ENCODE data around the gene PRDM2. TPM values are rescaled to one million over a fixed set of nuclear protein-coding genes. Genes with fewer than 3 reads are reported as not detected.

The PRDM2 gene
- total and polyA plus RNA-seq, 5 donors: 16.3 to 45.9 (median 38.4) TPM

GRCh38 chr1:13697738-13698137, 2.2 kb upstream of the PRDM2 start:
- no peak overlapping the region for H3K4me3 ChIP-seq (ENCODE audit: low read length)
- WGBS: 92% methylated on average over 2 of the region's 2 CpGs
- no peaks in the 10 kb centered on the region for H3K27me3 ChIP-seq (ENCODE audit: control insufficient read depth, insufficient read depth)
- H3K4me1 ChIP-seq (ENCODE audit: control insufficient read depth, insufficient read depth, low read length): no peaks in the 10 kb centered on the region
- no peak for ATAC-seq
- intact Hi-C loops (cut with DNase I): no loop called here
- DNase-seq: no peak
- no peaks in the 10 kb centered on the region for H3K9me3 ChIP-seq (ENCODE audit: control insufficient read depth, low read length)
- no peak overlapping the region for H3K27ac ChIP-seq (ENCODE audit: low read length)

DNA sequence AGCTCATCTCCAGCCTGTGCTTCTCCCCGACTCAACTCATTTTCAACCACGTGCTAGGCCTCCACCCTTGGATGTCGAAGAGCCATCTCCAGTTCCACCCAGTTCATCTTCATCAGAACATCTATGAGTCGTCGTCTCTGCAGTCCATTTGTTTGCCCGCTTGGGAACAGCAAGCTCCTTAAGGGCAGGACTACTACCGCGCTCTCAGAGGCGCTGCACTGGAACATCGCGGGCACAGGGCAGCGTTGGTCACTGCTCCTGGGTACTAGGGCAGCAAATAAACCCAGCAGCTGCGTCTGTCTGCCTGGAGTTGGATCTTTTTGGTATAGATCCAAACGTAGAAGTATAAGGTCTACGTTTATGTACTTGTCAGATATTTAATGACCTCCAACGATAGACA, 478 bp upstream of the PRDM2 start:
- Histone ChIP-seq H3K27me3 (ENCODE audit: control insufficient read depth, insufficient read depth) (no peaks in the 10 kb centered on the region), H3K9me3 (ENCODE audit: control insufficient read depth, low read length) (no peaks in the 10 kb centered on the region), H3K27ac (ENCODE audit: low read length) (peak overlapping the region; percentile 98), H3K4me1 (ENCODE audit: control insufficient read depth, insufficient read depth, low read length) (no peaks in the 10 kb centered on the region), H3K4me3 (ENCODE audit: low read length) (peak overlapping the region; percentile 98)
- 62% methylated on average over 16 of the region's 16 CpGs for WGBS
- intact Hi-C loops (cut with DNase I): no loop called here
- peak in 2 of 3 donors; percentile 45 to 51 for DNase-seq
- ATAC-seq: peak; percentile 24 to 36

DNA sequence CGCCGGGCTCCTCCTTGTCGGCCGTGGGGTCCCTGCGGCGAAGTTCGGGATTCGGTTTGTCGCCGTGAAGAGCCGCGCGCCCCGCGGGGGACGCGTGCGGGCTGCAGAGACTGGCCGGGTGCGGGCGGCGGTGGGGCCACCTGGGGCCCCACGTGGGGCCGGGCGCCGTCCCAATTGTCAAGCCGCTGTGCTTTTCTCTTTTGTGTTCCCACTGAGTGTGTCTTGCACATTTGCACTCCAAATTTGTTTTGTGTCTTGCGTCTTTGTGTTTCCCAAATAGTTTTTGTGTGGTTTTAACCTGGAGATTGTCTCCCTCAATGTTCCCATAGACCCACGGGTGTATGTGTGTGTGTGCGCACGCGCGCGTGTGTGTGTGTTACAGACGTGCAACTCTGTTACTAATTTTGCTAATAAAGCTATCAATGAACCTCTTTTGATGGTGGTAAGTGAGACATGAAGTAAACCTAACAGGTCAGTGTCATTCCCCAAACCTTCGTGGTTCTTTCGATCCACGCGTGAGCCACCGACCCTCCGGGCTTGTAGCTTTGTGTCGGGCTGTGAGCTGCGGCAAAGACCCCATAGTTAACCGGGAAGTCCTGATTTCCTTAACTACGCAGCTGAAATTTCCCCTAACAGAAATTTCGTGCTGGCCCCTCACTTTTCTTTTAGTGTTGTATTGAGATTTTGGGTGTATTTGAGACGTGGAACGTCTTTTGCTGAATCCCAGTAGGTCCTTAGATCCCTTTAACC, 708 bp downstream of the PRDM2 start:
- Histone ChIP-seq H3K9me3 (ENCODE audit: control insufficient read depth, low read length) (no peaks in the 10 kb centered on the region), H3K27me3 (ENCODE audit: control insufficient read depth, insufficient read depth) (no peaks in the 10 kb centered on the region), H3K4me3 (ENCODE audit: low read length) (peak overlapping the region; percentile 98), H3K4me1 (ENCODE audit: control insufficient read depth, insufficient read depth, low read length) (no peaks in the 10 kb centered on the region), H3K27ac (ENCODE audit: low read length) (peak overlapping the region; percentile 98)
- intact Hi-C loops (cut with DNase I): no loop called here
- ATAC-seq (peak; percentile 58 to 72), DNase-seq (peak; percentile 46 to 84 (median 71))
- WGBS: 16% methylated on average over 48 of the region's 48 CpGs

DNA sequence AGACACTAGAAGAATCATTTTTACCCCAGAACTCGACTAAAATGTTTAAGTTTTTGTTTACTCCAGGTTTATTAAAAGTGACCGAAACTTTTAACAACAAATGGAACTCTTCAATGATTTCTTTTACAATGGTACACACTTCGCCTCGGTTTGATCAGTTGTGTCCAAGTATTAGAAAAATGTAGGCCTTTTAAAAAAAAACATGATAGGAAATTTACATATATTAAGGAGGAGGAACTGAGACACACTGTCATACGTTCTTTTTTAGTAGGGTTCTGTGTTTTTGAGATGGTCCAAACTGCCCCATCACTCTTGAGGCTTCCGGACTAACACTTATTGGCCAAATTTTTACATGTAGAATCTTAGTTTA, 1.3 kb downstream of the PRDM2 start:
- WGBS: 70% methylated on average over 6 of the region's 6 CpGs

GRCh38 chr1:13702425-13703127, 2.6 kb downstream of the PRDM2 start:
- Histone ChIP-seq H3K27ac (ENCODE audit: low read length) (no peak overlapping the region), H3K27me3 (ENCODE audit: control insufficient read depth, insufficient read depth) (no peaks in the 10 kb centered on the region), H3K9me3 (ENCODE audit: control insufficient read depth, low read length) (no peaks in the 10 kb centered on the region), H3K4me1 (ENCODE audit: control insufficient read depth, insufficient read depth, low read length) (no peaks in the 10 kb centered on the region), H3K4me3 (ENCODE audit: low read length) (no peak overlapping the region)
- ATAC-seq (no peak), DNase-seq (no peak)
- intact Hi-C loops (cut with DNase I): no loop called here
- WGBS: 88% methylated on average over 10 of the region's 10 CpGs

More for the DNA sequence above, 1.3 kb downstream of the PRDM2 start:
- ATAC-seq (no peak), DNase-seq (no peak)
- H3K4me3 ChIP-seq (ENCODE audit: low read length): peak overlapping the region; percentile 98
- H3K4me1 ChIP-seq (ENCODE audit: control insufficient read depth, insufficient read depth, low read length): no peaks in the 10 kb centered on the region
- H3K9me3 ChIP-seq (ENCODE audit: control insufficient read depth, low read length): no peaks in the 10 kb centered on the region
- H3K27me3 ChIP-seq (ENCODE audit: control insufficient read depth, insufficient read depth): no peaks in the 10 kb centered on the region
- intact Hi-C loops (cut with DNase I): no loop called here
- no peak overlapping the region for H3K27ac ChIP-seq (ENCODE audit: low read length)

DNA sequence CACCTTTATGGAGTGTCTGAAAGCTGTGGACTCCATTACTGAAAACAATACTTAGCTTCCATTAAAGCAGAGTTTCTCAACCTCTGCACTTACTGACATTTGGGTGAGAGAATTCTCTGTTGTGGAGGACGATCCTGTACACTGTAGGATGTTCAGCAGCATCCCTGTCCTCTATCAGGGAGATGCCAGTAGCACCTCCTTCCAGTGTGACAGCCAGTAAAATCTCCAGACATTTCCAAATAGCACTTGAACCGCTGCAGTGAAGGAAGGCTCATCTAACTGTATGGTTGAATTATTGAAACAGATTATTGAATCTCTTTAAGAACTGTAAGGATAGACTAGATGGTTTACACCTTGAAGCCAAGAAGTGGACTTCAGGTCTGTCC, 3.1 kb downstream of the PRDM2 start:
- intact Hi-C loops (cut with DNase I): no loop called here
- ATAC-seq (no peak), DNase-seq (no peak)
- Histone ChIP-seq H3K4me1 (ENCODE audit: control insufficient read depth, insufficient read depth, low read length) (no peaks in the 10 kb centered on the region), H3K27ac (ENCODE audit: low read length) (no peak overlapping the region), H3K4me3 (ENCODE audit: low read length) (no peak overlapping the region), H3K27me3 (ENCODE audit: control insufficient read depth, insufficient read depth) (no peaks in the 10 kb centered on the region), H3K9me3 (ENCODE audit: control insufficient read depth, low read length) (no peaks in the 10 kb centered on the region)
- WGBS: 68% methylated on average over 2 of the region's 2 CpGs

GRCh38 chr1:13703558-13704490, 3.8 kb downstream of the PRDM2 start:
- 87% methylated on average over 9 of the region's 9 CpGs for WGBS
- H3K4me1 ChIP-seq (ENCODE audit: control insufficient read depth, insufficient read depth, low read length): no peaks in the 10 kb centered on the region

GRCh38 chr1:13706046-13706445, 6.1 kb downstream of the PRDM2 start:
- intact Hi-C loops (cut with DNase I): no loop called here
- Histone ChIP-seq H3K4me3 (ENCODE audit: low read length) (no peak overlapping the region), H3K9me3 (ENCODE audit: control insufficient read depth, low read length) (no peaks in the 10 kb centered on the region), H3K27me3 (ENCODE audit: control insufficient read depth, insufficient read depth) (no peaks in the 10 kb centered on the region), H3K27ac (ENCODE audit: low read length) (no peak overlapping the region), H3K4me1 (ENCODE audit: control insufficient read depth, insufficient read depth, low read length) (no peaks in the 10 kb centered on the region)
- 92% methylated on average over 2 of the region's 2 CpGs for WGBS
- ATAC-seq (no peak), DNase-seq (no peak)

More at GRCh38 chr1:13703558-13704490, 3.8 kb downstream of the PRDM2 start:
- DNase-seq (no peak), ATAC-seq (no peak)
- no peaks in the 10 kb centered on the region for H3K9me3 ChIP-seq (ENCODE audit: control insufficient read depth, low read length)
- no peak overlapping the region for H3K27ac ChIP-seq (ENCODE audit: low read length)
- no peaks in the 10 kb centered on the region for H3K27me3 ChIP-seq (ENCODE audit: control insufficient read depth, insufficient read depth)
- intact Hi-C loops (cut with DNase I): no loop called here
- H3K4me3 ChIP-seq (ENCODE audit: low read length): no peak overlapping the region

GRCh38 chr1:13707164-13707563, 7.2 kb downstream of the PRDM2 start:
- no peak overlapping the region for H3K27ac ChIP-seq (ENCODE audit: low read length)
- ATAC-seq: no peak
- intact Hi-C loops (cut with DNase I): no loop called here
- DNase-seq: no peak
- no peaks in the 10 kb centered on the region for H3K9me3 ChIP-seq (ENCODE audit: control insufficient read depth, low read length)
- WGBS: 80% methylated on average over 3 of the region's 3 CpGs
- no peaks in the 10 kb centered on the region for H3K4me1 ChIP-seq (ENCODE audit: control insufficient read depth, insufficient read depth, low read length)
- no peak overlapping the region for H3K4me3 ChIP-seq (ENCODE audit: low read length)
- H3K27me3 ChIP-seq (ENCODE audit: control insufficient read depth, insufficient read depth): no peaks in the 10 kb centered on the region

DNA sequence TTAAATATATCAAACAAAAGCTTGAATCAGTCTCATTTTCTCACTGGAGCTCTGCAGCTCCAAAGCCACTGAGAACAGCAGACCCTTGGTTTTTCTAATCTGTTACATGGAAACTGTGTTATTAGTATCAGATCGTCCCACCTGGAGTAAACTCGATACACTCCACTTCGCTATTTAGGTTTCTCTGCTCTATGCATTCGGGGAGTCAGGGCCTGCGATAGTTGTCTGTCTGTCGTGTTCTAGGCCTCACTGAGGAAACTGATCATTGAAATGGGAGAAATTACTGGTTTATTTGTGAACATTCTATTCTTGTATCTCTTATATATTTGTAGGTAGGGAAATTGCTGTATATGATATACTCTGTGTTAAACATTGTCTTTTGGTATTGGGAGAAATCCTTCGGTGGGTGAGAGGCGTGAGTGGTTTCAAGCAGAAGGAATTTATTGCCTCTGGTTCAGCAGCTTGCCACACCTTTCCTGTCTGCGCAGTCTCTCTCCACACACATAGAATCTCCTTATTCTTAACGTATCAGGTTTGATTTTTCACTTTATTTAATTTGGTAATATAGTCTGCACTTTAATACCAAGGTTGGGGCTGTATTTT, 8.5 kb downstream of the PRDM2 start:
- DNase-seq (no peak), ATAC-seq (no peak)
- Histone ChIP-seq H3K9me3 (ENCODE audit: control insufficient read depth, low read length) (no peaks in the 10 kb centered on the region), H3K4me3 (ENCODE audit: low read length) (no peak overlapping the region), H3K27ac (ENCODE audit: low read length) (no peak overlapping the region), H3K27me3 (ENCODE audit: control insufficient read depth, insufficient read depth) (no peaks in the 10 kb centered on the region), H3K4me1 (ENCODE audit: control insufficient read depth, insufficient read depth, low read length) (no peaks in the 10 kb centered on the region)
- intact Hi-C loops (cut with DNase I): no loop called here
- 91% methylated on average over 10 of the region's 10 CpGs for WGBS
